Left lobe of liver (tissue), 2 donors: Measurements from ENCODE around the gene NAV1. TPM values are rescaled to one million over a fixed set of nuclear protein-coding genes. Genes with fewer than 3 reads are reported as not detected.
"Not testable (repeated sequence)": the region's sequence is repeated elsewhere in the genome, so short reads cannot be mapped to it uniquely, and the experiment has no call there.

ENCODE experiments used
- ATAC-seq: fragments of 200-7000 bp; cut with Tn5 transposase; one replicate; pipeline ENCODE4 v1.9.1; 2020; ENCODE audit warnings: mild to moderate bottlenecking, moderate library complexity
- DNase-seq: peaks from one replicate; pipeline ENCODE4 v3.0.0-alpha.2; 2020; ENCODE audit warnings: low spot score
- total RNA-seq: library from RNA; stranded (reverse); gene quantifications from one replicate; pipeline ENCODE4 v1.2.1, GENCODE V29; 2021
- donor health status: DM: no; HTN: no; CAD: no; lungs with moderate emphysema.
- donor health status: DM: no; HTN: yes; CAD: no.

The NAV1 gene
- total RNA-seq: 4.6 TPM

DNA sequence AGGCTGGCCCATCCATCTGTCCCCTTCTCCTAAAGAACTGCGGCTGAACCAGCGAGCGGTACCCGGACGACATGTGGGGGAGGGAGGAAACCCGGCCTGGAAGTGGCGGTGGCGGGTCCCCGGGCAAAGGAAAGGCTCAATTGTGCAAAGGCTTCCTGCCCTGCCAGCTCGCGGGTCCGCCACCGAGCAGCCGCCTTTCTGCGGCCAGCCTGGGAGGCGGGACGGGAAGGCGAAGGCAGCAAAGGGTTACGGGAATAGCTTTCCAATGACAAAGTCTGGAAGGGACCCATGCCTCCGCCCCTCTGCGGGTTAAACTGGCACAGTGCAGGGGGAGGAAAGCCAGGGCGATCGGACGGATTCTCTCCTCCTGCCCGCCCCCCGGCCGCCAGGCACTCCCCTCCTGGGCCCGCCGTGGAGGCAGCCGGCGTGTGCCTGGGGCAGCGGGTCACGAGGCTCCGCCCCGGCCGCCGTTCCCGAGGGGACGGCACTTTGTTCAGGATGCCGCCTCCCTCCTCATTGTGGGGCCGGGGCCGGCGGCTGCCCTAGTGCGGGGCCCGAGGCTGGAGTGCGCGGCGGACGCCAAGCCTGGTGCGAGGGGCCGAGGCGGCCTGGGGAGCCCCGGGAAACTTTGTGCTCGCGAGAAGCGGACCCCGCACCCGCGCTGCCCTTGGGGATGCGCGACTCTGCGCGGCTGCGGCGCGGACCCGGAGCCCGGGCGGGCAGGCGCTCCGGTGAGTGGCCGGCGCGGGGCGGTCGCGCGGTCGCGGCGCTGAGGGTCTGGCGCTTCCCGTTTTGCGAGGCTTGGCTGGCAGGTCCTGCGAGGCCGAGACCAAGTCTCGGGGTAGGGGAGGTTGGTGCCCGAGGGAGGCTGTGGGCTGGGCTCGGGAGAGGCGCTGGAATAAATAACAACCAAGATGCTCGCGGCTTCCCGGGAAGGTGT, at the start of gene NAV1:
Gene NAV1 (plus strand): TSS at position 516 of the 940 bp plus-strand sequence. CDS start 83,758 bp downstream, outside the sequence.
- DNase-seq: peak; percentile 54

DNA sequence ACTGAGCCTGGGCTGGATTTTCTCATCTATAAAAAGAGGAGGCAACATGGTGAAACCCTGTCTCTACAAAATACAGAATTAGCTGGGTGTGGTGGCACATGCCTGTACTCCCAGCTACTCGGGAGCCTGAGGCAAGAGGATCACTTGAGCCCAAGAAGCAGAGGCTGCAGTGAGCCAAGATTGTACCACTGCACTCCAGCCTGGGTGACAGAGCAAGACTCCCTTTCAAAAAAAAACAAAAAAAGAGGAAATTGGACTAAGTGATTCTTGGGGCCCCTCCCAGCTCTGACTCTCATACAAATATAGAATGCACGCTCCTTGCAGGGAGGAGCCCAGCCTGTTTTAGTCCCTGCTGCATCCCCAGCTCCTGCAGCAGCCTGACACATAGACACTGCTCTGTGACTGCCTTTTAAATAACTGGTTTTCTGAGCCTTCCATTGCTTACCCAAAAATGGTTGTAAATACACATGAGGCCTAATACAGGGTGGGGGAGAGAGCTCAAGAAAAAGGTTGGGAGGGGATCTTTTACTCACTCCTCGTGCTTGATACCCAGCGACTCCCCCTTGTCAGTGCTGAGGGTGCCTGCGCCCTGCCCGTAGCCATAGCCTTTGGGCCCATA, 49.2 kb upstream of the NAV1 start:
- DNase-seq (no peak), ATAC-seq (no peak)

More for the DNA sequence above, at the start of gene NAV1:
- peak; percentile 80 for ATAC-seq

DNA sequence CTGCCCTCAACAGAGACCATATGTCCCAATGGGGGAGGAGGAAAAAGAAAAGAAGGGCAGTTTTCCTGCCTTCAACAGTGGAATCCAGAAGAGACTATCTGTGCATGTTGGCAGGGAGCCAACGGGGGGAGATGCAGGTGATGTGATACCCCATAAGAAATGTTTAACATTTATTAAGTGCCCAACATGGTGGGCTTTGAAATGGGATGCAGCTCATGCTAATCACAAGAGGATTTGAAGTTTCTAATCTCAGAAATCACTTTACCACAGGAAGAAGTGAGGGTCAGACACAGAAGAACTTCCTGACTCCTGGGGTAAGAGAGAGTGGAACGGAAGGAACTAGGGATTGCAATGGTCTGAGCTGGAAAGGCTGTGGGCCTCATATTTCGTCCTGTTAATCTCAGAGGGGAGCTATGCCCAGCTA, 48.2 kb upstream of the NAV1 start:
- ATAC-seq (no peak), DNase-seq (no peak)

- no peak for DNase-seq
- no peak for ATAC-seq
These were observed 46.9 kb upstream of the NAV1 start for GRCh38 chr1:201491896-201492511.

GRCh38 chr1:201493026-201493656, 45.8 kb upstream of the NAV1 start:
- DNase-seq, ATAC-seq: not testable (repeated sequence)

- no peak for DNase-seq
These were observed 44.9 kb upstream of the NAV1 start for GRCh38 chr1:201493757-201494617.

GRCh38 chr1:201495551-201496295, 43.2 kb upstream of the NAV1 start:
- DNase-seq (peak; percentile 77), ATAC-seq (peak; percentile 70)

More at GRCh38 chr1:201493757-201494617, 44.9 kb upstream of the NAV1 start:
- peak; percentile 6 for ATAC-seq

GRCh38 chr1:201496296-201496690, 42.6 kb upstream of the NAV1 start:
- ATAC-seq (no peak), DNase-seq (no peak)

DNA sequence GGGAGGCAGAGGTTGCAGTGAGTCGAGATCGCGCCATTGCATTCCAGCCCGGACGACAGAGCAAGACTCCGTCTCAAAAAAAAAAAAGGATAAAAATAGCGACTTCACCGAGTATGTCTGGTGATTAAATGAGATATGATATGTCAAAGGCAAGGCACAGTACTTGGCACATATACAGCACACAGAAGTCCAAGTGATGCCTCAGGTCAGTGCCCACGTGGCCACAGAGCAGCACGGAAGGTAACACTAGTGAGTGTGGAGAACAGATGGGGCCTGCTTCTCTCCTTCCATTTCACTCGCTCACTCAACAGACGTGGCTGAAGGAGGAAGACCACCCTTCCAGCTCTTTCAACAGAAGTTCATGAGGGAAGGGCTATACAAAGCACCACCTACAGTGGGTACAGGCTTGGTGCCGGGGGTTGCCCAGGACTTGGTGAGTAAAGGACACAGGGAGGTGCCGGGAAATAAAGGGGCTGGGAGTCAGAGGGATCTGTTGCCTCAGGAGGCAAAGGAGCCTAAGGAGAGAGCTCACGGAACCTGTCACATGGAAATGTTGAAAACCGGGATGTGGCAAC, 40.9 kb upstream of the NAV1 start:
- DNase-seq (no peak), ATAC-seq (no peak)

DNA sequence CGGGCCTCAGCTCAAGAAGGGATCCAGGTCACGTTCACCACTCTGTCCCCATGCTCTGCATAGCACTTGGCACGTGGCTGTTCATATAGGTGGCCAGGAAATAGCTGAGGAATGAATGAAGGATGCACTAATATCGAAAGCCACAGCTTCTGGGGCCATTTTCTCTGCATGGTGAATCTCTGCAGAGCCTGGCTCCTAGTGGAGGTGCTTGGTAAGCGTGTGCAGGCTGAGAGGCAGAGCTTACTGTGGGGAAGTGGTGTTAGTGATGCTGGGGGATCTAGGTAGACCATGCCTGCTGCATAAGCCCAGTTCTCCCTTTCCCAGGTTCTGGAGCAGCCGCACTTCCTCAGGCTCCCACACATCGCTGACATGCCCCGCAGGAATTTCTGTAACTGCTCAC, 40.3 kb upstream of the NAV1 start:
- ATAC-seq (no peak), DNase-seq (no peak)

GRCh38 chr1:201499191-201499590, 39.7 kb upstream of the NAV1 start:
- ATAC-seq: no peak
- no peak for DNase-seq

DNA sequence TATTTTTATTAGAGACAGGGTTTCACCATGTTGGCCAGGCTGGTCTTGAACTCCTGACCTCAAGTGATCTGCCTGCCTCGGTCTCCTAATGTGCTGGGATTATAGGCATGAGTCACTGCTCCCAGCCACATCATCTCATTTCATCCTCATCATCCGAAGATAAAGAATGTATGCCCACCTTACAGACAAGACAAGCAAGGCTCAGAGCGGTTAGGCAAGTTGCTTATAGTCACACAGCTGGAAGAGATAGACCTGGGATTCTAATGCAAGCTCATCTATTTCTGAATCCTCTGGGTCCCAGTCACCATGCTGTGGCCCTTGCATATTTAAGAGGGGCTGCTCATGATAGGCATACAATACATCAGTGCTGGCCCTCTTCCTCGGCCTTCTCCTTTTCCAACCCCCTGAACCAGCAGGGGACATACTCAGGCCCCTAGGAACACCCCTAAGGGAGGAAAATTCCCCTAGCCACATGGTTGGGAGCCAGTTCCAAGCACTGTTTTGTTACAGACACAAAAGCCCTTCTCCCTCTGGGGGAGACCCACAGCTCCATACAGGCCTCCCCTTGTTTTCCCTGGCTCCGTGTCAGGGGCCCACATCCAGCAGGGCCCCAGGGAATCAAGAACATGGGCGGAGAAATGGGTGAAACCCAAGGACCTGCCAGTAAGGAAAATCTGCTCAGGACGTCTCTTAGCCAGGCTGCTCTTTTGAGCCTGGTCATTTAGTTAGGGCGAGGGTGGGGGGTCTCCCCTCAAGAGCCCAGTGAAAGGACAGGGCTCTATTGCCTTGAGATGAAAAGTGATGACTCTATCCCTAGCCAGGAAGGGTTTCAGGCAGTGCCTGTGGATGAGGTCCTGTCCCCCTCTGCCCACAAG, 38.9 kb upstream of the NAV1 start:
- no peak for ATAC-seq

DNA sequence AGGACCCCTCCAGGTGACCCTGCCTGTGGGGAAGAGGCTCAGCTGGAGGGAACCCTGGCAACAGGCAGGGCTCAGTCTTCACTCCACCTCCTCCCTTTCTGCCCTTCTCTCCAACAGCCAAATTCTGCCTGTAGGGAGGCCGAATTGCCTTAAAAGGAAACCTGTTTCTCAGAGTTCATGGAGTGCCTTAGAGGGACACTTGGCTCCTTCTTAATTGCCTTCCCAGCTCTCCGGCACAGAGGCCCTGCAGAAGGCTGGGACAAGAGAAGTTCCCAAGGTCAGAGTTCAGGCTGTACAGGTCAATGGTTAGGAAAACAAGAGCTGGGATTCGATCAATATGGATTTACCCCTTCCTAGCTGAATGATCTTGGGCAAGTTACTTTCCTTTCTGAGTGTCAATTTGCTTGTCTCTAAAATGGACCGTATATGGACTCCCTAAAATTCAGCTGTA, 38.2 kb upstream of the NAV1 start:
- peak; percentile 70 for DNase-seq
- ATAC-seq: peak; percentile 53

More for the DNA sequence above, 38.9 kb upstream of the NAV1 start:
- DNase-seq: no peak

- peak; percentile 5 for ATAC-seq
These were observed 37.8 kb upstream of the NAV1 start for GRCh38 chr1:201501144-201501543.

GRCh38 chr1:201501812-201502510, 37.0 kb upstream of the NAV1 start:
- DNase-seq (peak; percentile 92), ATAC-seq (peak; percentile 65)

More at GRCh38 chr1:201501144-201501543, 37.8 kb upstream of the NAV1 start:
- DNase-seq: no peak

- no peak for DNase-seq
- peak; percentile 7 for ATAC-seq
These were observed 36.4 kb upstream of the NAV1 start for GRCh38 chr1:201502511-201502857.
